Measurements from ENCODE around the gene CD55. TPM values are rescaled to one million over a fixed set of nuclear protein-coding genes. Genes with fewer than 3 reads are reported as not detected.
A peak's percentile ranks its signal among the peaks of the same experiment; 100 is the strongest.

CD55 gene
- total and polyA plus RNA-seq, 2 donors (not counting 1 experiment from before 2014, with no cell fraction given) = 46.1 to 77.7 TPM

GRCh38 chr1:207304710-207305488 lies 16.6 kb upstream of the CD55 start:
- Histone ChIP-seq H3K4me3 (replicated peaks in 1 of 4; ENCODE audit: control extremely low read depth in 1 of 4, insufficient read depth in 1 of 4, low read depth in 3 of 4, low read length in 4 of 4) (no peak overlapping the region), H2AFZ (ENCODE audit: low read length) (no peak overlapping the region), H3K9me3 (ENCODE audit: control insufficient read depth, insufficient read depth, low read depth, low read length) (no peaks in the 10 kb centered on the region), H3K4me2 (ENCODE audit: extremely low read depth, insufficient read depth, low read length) (no peak overlapping the region), H4K20me1 (ENCODE audit: control insufficient read depth, extremely low read depth, insufficient read depth, low read length) (no peaks in the 10 kb centered on the region), H3K4me1 (ENCODE audit: control insufficient read depth, extremely low read depth, insufficient read depth, low read length) (peaks cover under 1% of the 10 kb centered on the region), H3K9ac (ENCODE audit: insufficient read depth, low read length) (no peak overlapping the region), H3K27me3 (ENCODE audit: control insufficient read depth, insufficient read depth, low read length) (no peaks in the 10 kb centered on the region), H3K36me3 (ENCODE audit: control insufficient read depth, insufficient read depth, low read length) (no peaks in the 10 kb centered on the region), H3K27ac (ENCODE audit: insufficient read depth, low read length) (no peak overlapping the region), H3K79me2 (ENCODE audit: control insufficient read depth, insufficient read depth, low read length) (no peaks in the 10 kb centered on the region)
- peak; percentile 42 to 60 for DNase-seq (ENCODE audit: low read depth in 2 of 2)
- TF ChIP-seq CTCF (conservative IDR thresholded peaks at IDR 0.05 in 1 of 2, IDR thresholded peaks at IDR 0.05 in 1 of 2; ENCODE audit: low read depth in 1 of 2, low read length in 2 of 2) = no peak
- no peak for TF ChIP-seq EZH2 (IDR thresholded peaks at IDR 0.05; ENCODE audit: low read length, missing control alignments)

GRCh38 chr1:207305489-207305873 lies 16.0 kb upstream of the CD55 start:
- DNase-seq (ENCODE audit: low read depth in 2 of 2) = no peak
- Histone ChIP-seq H3K36me3 (ENCODE audit: control insufficient read depth, insufficient read depth, low read length) (no peaks in the 10 kb centered on the region), H3K4me2 (ENCODE audit: extremely low read depth, insufficient read depth, low read length) (no peak overlapping the region), H3K27ac (ENCODE audit: insufficient read depth, low read length) (no peak overlapping the region), H3K4me3 (replicated peaks in 1 of 4; ENCODE audit: control extremely low read depth in 1 of 4, insufficient read depth in 1 of 4, low read depth in 3 of 4, low read length in 4 of 4) (no peak overlapping the region), H3K9me3 (ENCODE audit: control insufficient read depth, insufficient read depth, low read depth, low read length) (no peaks in the 10 kb centered on the region), H2AFZ (ENCODE audit: low read length) (no peak overlapping the region), H4K20me1 (ENCODE audit: control insufficient read depth, extremely low read depth, insufficient read depth, low read length) (no peaks in the 10 kb centered on the region), H3K79me2 (ENCODE audit: control insufficient read depth, insufficient read depth, low read length) (no peaks in the 10 kb centered on the region), H3K9ac (ENCODE audit: insufficient read depth, low read length) (no peak overlapping the region), H3K27me3 (ENCODE audit: control insufficient read depth, insufficient read depth, low read length) (no peaks in the 10 kb centered on the region), H3K4me1 (ENCODE audit: control insufficient read depth, extremely low read depth, insufficient read depth, low read length) (peaks cover 3% of the 10 kb centered on the region)
- no peak for TF ChIP-seq EZH2 (IDR thresholded peaks at IDR 0.05; ENCODE audit: low read length, missing control alignments)
- TF ChIP-seq CTCF (conservative IDR thresholded peaks at IDR 0.05 in 1 of 2, IDR thresholded peaks at IDR 0.05 in 1 of 2; ENCODE audit: low read depth in 1 of 2, low read length in 2 of 2) = no peak

GRCh38 chr1:207306023-207306422 lies 15.5 kb upstream of the CD55 start:
- Histone ChIP-seq H3K27me3 (ENCODE audit: control insufficient read depth, insufficient read depth, low read length) (no peaks in the 10 kb centered on the region), H3K4me2 (ENCODE audit: extremely low read depth, insufficient read depth, low read length) (no peak overlapping the region), H4K20me1 (ENCODE audit: control insufficient read depth, extremely low read depth, insufficient read depth, low read length) (no peaks in the 10 kb centered on the region), H3K9ac (ENCODE audit: insufficient read depth, low read length) (no peak overlapping the region), H3K36me3 (ENCODE audit: control insufficient read depth, insufficient read depth, low read length) (no peaks in the 10 kb centered on the region), H3K4me3 (replicated peaks in 1 of 4; ENCODE audit: control extremely low read depth in 1 of 4, insufficient read depth in 1 of 4, low read depth in 3 of 4, low read length in 4 of 4) (no peak overlapping the region), H3K27ac (ENCODE audit: insufficient read depth, low read length) (no peak overlapping the region), H3K79me2 (ENCODE audit: control insufficient read depth, insufficient read depth, low read length) (no peaks in the 10 kb centered on the region), H3K9me3 (ENCODE audit: control insufficient read depth, insufficient read depth, low read depth, low read length) (no peaks in the 10 kb centered on the region), H3K4me1 (ENCODE audit: control insufficient read depth, extremely low read depth, insufficient read depth, low read length) (peaks cover 3% of the 10 kb centered on the region), H2AFZ (ENCODE audit: low read length) (no peak overlapping the region)
- no peak for DNase-seq (ENCODE audit: low read depth in 2 of 2)
- no peak for TF ChIP-seq EZH2 (IDR thresholded peaks at IDR 0.05; ENCODE audit: low read length, missing control alignments)
- no peak for TF ChIP-seq CTCF (conservative IDR thresholded peaks at IDR 0.05 in 1 of 2, IDR thresholded peaks at IDR 0.05 in 1 of 2; ENCODE audit: low read depth in 1 of 2, low read length in 2 of 2)

Measured in fibroblast of lung (primary cell).